NCI-H460 (cell line): Measurements from ENCODE around the gene GPC3. TPM values are rescaled to one million over a fixed set of nuclear protein-coding genes. Genes with fewer than 3 reads are reported as not detected.

Experiments used
- DNase-seq: peaks from one replicate; pipeline ENCODE4 v3.0.0-alpha.2; 2016; ENCODE audit warnings: low read depth; ENCODE audit errors: extremely low read depth
- total RNA-seq: library from RNA; depleted of rRNA; stranded (reverse); fragments of >200 nt; shearing (Covaris generic); gene quantifications from 2 replicates; pipeline ENCODE4 v1.2.3, GENCODE V29; 2014

Gene GPC3
- total RNA-seq, 1 experiment from 2014 or later, result not detected

DNA sequence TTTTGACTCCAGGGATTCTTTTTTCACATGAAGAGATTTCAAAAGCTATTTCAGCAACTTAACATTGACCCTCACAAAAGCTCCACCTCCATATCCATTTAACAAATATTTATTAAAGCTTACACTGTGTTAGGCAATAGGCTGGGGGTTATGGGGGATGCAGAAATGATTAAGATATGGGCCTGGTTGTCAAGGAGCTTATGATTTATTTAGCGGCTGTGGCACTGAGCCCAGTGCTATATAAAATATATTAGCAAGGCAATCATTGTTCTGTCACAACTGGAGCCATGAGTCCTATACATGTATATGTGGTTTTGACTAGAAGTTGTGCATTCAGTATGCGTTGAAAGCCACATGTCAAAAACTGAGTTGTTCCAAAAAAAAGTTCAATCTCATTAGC lies 131.1 kb downstream of the GPC3 start:
- no peak for DNase-seq

DNA sequence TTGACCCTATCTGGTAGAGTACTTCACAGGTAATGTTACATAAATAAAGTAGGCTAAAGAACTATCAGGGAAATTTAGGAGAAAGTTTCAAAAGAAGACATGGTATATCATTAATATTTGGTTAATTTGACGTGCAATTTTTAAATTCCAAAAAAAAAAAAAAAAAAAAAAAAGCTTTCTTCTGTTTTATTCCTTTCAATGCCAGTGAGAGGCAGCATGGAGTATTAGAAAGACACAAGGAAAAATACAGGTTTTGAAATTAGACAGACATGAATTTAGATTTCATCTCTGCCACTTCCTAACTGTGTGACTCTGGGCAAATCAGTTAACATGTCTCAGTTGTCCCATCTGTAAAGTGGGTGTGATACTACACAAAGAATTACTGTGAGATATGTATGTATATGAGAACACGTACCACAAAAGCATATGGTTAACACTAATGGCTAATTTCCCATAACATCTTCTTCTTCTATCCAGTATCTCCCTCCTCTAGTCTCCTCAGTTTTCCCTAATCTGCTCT lies 132.5 kb downstream of the GPC3 start:
- no peak for DNase-seq

DNA sequence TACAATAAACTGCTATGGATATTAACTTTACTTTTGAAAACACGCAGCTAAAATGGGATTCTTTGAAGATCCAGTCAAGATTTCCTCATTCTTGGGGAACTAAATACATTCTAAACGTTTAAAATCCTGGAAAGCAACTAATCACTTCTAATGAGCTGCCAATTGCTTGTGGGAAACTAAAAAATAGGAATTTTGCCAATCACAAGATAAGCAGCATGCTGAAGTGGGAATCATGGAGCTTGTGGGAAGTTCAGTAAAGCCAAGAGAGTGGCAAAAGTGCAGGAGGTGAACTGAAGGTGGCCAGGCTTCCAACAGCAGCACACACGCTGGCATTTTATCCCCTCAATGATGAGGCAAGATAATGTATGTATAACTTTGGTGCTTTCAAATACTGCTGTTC lies 133.0 kb downstream of the GPC3 start:
- DNase-seq, result no peak

DNA sequence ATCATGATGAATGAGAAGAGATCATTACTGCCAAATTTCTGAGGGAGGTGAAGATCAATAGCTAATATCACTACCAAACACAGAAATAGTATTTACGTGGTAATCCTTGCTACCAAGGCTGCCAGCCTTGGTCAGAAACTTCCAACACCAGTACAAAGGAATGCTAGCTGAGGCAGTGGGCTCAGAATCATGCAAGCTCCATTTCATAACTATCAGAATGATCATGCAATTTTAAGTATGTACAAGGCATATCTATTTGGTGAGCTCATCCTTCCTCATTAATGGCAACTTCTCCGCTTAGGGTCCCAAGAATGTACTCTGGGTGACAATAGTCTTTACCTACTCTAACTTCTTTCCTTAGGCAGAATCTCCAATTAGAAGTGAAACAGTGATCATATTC lies 135.0 kb downstream of the GPC3 start:
- no peak for DNase-seq

DNA sequence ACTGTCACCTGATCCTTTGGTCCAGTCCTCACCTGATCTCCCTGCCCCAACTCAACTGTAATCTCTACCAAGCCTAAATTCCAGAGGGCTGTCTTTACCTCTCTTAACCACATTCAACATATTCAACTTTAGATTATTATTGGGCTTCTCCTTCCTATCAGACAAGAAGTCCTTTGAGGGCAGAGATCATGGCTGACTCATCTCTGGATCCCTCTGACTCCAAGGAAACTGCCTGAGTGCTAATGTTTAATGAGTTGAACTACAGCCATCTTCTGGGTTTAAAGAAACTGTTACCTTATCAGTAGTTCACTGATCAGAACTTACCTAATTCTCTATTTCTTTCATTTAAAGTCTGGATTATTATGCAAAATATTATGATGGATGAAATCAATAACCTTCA lies 135.7 kb downstream of the GPC3 start:
- DNase-seq, result no peak

DNA sequence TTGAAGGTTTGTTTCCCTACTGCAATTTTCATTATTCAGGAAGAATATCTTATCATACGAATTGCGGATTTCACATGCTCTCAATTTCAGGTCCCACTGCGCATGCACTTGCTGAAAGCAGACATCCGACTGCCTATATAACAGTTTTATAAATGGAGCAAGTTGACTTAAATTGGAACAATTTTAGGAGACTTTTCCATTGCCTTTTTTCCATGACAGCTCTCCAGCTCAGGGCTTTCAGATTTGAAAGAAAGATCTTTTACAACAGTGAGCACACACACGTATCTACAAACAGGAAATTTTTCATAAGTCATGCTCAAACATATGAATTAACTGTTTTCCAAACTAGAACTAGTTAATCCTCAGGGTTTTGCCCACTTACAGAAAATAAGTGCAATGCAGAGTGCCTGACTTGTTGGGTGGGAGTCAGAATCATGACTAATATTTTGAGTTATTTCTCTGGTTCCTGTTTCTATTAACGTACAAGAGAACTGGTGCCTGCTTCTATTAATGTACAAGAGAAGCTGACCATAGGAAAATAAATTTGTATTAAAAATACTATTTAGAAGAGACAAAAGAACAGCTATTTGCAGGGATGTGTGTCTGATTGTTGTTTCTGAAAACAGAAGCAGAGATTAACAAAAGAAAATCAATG lies 137.9 kb downstream of the GPC3 start:
- no peak for DNase-seq

DNA sequence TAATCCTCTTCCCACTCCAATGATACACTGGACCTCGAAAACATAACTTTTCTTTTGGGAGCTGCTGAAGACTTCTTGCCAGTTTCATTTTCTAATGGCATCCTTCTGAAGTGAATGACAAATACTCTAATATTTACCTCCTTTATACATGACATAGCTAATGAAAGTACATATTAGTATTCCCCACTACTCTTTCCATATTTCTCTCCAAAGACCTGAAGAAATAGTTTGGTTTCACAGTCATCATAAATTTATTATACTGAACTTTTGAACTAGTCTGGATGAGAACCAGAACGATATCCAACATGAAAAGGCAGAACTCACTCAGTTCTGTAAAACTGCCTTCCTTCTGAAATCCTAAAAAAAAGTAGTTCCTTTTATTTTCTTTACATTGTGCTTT lies 139.1 kb downstream of the GPC3 start:
- no peak for DNase-seq

DNA sequence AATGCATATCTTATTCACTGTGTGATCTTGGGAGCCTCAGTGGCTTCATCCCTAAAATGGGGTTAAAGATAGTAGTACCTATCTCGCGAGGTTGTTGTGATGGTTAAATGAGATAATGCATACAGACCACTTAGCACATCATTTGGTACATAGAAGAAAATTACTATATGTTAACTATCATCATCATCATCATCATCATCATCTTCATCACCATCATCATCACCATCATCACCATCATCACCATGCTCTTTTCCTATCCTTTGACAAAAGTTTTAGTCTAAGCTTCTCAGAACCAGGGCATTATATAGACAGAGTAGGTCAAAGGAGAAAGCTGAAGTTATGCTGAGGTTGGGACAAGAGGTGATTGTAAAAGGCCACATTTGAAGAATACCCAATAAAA lies 145.0 kb downstream of the GPC3 start:
- no peak for DNase-seq

DNA sequence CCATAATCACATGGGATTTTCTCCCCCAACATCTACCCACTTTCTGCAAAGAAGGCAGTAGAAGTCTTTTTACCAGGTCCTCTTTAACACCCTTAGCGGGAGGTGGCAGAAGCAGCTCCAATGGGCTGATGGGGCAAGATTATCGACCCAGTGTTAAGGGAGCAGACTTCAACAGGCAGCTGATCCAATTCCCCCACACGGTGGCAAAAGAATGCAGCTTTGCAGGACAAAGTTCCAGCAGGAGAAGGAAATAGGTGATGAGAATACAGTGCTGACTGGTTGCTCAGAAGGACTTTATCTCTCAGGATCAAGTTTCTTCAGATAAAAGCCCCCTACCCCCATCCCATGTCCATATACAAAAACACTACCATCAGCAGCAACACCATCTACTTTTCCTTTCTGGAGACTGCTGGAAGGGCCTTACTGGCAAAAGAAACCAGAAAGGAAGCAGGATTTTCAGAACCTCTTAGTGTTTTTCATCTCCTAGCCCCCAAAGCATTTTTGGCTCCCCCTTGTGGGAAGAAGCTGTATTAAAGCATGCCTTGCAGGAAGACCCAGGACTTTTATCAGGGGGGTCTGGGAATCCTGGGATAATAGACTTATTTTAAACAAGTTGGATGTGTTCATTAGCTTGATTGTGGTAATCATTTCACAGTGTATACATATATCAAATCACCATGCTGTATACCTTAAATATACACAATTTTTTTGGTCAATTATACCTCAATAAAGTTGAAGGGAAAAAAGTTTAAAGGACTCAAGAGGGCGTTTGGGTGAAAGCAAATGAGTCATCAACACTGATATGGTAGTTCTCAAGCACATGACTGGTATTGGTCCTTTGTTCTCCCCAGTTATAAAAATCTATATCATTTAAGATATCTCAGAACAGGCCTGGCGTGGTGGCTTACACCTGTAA lies 146.4 kb downstream of the GPC3 start:
- DNase-seq, result peak; percentile 24

DNA sequence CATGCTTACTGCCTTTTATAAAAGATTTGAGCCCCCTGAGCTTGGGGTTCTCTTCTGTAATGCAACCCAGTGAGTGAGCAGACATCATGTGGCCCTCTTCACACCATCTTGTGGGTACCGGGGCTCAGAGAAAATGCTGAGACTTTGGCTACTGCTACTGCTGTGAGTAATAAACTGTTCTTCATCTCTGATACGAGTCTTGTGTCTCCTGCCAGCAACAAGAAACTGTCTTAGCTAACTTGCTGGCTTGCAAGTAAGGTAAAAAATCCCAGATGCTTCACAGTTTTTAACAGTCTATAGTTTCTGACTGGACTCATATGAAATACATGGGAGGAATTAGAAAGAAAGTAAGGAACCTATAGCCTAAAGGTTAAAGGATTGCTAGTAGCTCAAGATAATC lies 148.3 kb downstream of the GPC3 start:
- no peak for DNase-seq

DNA sequence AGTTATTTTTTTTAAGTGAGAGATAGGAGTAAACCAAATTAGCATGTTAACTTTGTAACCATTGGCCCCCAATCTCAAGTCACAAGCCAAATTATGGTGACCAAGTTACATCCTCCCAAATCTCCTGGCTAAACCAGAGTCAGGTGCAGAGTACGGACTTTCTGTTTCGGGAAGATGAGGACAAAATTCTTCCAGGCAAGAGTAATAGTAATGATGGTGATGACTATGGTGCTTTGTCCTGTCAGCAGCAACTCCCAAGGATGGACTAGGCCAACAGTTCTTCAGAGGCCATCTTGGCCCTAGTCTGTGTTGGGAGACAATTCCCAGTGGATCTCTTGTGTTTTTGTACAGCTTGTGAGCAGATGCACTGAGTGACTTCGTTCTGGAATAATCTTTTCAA lies 148.8 kb downstream of the GPC3 start:
- DNase-seq, result no peak

DNA sequence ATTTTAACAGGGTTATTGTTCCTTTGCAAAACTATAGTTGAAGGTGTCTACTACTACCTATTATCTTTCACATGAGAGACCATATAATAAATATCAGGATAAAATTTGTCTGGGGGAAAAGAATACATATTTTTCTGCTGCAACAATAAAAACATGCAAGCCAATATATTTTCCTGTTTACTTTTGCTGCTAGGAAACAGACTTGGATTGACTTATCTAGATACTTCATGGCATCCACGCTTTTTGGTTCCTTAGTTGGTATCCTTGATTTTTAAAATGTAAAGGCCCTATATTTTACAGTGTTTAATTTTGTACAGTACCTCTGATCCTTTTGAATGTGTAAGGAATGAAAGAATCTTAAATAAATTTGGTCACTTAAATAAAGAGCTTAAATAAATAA lies 150.6 kb downstream of the GPC3 start:
- no peak for DNase-seq

DNA sequence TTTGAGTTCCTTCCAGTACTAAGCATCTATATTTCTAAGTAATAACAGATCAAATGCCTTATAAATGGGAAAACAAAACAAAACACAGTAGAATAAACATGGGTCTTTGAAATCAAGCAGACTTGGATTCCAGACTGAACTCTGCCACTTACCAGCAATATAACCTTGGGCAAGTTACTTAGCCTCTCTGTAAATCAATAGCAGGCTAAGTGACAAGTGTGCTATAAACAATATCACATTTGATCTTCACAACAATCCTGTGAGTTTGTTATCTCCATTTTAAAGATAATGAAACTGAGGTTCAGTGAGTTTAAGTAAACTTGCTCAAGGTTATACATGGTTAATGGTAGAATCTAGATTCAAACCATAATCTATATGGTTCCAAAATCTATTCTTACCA lies 165.8 kb downstream of the GPC3 start:
- no peak for DNase-seq

DNA sequence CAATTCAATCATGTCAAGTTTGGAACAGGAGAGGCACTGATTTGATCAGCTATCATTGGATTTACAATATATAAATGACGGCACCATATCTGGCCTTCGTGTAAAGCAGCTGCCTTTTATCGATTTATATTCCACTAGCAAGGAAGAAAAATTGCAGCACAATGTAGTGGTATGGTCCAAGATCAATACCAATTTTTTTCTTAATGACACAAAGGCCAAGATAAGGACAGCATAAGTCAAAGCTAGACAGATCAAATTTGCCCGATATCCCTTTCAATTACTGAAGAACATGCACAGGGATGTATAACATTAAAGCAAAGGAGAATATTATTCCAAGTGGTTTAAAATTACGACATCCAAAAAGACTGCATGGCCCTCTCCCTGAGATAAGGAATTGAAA lies 167.4 kb downstream of the GPC3 start:
- no peak for DNase-seq

DNA sequence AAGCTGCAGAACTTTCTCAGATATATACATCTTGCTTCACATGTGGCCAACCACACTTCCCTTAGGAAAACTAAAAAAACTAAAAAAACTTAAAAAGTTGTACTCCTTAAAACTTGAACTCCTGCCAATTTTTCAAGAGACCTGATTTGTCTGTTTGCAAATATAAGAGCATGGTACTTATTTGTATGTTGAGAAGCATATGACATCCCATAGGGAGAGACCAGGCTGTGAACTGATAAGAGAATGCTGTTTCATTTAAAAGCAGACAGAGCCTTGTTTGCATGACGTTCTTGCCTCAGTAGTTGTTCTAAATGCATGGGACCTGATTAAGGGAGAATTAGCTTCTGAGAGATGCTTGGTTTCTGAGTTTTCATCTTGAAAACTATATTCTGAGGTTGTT lies 169.9 kb downstream of the GPC3 start:
- no peak for DNase-seq

DNA sequence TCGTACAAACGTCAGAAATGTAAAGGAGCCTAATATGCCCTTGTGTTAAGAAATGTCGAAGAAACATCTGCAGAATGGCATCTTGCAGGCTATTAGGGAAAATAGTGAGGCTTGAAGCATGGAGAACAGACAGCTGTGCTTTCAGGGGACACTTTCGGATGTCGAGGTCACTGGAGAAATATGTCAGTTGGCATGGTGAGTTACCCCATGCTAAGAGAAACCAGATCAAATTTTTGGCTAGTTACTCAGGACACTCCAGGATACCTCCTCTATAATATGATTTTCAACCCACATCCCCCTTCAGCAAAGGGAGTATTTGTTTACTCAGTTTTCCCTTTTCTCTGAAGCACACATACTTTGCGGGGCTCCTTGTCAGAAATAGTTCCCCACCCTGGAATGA lies 171.4 kb downstream of the GPC3 start:
- DNase-seq, result no peak

DNA sequence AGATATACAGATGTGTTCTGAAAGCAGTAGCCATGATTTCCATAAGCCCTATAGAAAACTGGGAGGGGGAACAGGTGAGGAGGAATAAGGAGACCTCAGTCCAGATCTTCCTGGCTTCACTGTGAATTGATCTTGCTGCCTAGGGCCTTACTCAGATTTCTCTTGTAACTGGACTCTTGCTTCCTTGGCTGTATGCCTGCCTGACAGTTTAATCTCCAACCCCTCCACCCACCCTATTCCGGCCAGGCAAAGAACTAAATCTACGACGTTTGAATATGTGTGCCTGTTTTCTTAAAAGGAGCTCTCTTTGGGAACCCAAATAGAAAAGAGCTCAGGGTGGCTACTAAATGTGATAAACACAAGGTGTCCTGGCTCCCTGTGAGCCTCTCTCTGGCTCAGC lies 173.0 kb downstream of the GPC3 start:
- DNase-seq, result no peak

DNA sequence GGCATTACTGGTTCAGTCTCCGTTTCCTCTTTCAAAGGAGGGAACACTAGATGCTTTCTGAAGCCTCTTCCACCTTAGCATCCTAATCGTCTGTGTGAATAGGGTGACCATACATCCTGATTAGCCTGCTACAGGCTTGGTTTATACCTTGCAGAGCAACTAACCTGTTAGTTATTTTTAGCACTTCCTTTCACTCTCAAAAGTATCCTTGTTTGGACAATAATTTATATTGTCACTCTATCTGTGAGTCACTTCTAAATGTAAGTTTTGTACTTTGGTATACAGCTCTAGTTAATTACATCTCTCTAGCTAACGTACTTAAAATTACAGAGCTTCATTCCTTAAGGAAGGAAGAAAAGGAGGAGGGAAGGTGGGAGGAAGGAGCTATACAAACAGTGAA lies 174.5 kb downstream of the GPC3 start:
- no peak for DNase-seq

DNA sequence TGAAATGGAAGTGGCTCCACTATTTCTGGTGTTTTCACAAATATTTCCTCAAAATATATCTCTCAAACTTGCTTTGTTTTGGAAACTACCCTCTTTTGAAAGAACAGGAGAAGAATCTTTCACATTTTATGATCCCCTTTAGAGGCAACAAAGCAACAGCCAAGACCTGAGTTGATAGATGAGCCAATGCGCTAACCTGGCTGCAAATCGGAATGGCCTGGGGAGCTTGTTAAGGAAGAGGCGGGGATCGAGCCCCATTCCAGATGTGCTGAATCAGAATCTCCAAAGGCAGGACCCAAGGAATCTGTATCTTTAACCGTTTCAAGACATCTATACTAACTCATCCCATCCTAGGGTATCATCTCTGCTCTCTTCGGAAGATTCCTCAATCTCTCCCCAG lies 181.3 kb downstream of the GPC3 start:
- DNase-seq, result no peak

DNA sequence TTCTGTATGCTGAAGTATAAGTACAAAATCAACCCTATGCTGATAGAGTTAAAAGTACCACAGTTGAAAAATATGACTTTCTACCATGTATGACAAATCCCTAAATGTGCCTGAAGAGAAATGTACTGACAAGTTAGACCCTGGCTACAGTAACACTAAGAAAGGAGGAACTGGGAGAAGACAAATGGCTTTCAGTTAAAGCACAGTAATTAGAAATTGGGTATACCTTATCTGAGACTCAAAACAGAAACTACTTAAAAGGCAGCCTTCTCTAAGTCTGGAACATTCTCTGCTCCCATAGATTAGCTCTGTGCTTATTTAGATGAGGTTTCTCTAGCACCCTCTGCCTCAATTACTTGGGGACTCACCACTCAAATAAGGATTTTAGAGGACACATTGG lies 189.1 kb downstream of the GPC3 start:
- no peak for DNase-seq

DNA sequence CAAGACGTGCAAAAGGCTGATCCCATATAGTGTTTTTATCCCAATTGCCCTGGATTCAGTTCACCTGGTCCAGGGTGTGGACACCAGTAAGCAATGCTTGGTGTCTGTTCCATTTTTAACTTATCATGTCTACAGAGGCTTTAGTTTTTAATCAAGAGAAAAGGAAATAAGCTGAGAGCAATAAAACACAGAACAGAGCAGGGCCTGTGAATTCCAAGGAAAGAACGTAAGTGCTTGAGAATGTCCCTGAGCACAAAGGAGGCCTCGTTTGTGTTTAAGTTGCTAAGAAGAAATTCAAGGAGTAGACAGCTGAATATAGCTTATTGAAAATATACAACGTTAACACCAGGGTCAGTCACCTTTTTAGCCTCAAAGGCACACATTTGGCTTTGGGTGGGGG lies 191.3 kb downstream of the GPC3 start:
- DNase-seq, result no peak

DNA sequence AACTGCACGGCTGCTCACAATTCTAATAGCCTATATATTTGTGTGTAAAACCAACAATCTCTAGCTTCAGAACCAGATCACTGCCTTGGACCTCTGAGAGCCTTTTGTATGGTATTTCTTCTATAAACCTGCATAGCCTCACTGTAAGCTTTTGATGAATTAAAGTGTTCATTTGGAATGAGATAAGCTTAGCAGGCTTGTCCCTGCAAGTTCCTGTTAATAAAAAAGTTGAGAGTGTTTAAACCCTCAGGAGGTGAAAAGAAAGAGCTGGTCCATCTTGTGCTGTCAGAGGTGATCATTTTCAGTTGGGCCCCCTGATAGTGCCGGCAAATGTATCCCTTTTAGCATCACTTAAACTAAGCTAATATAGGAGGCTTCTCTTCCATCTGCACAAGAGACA lies 191.8 kb downstream of the GPC3 start:
- no peak for DNase-seq
